HCT116 (cell line): ENCODE results near the gene MAPKAP1.

Source experiments
- EZH2 ChIP-seq: fragments of 200-600 bp; sonication (generic); IDR thresholded peaks from 2 replicates; pipeline ENCODE4 v1.6.1; 2017; ENCODE audit warnings: antibody characterized with exemption, mixed run types
- EZH2phosphoT487 ChIP-seq: fragments of 200-600 bp; IDR thresholded peaks from 2 replicates; pipeline ENCODE4 v1.6.1; 2018; ENCODE audit warnings: antibody characterized with exemption, borderline replicate concordance
- JUND ChIP-seq: IDR thresholded peaks from 2 replicates; pipeline ENCODE4 v1.6.1; 2012
- POLR2A ChIP-seq: IDR thresholded peaks from 2 replicates; pipeline ENCODE4 v1.7.0; 2011; ENCODE audit warnings: borderline replicate concordance; ENCODE audit not compliant: insufficient read depth, insufficient read length; ENCODE audit errors: extremely low read depth
- POLR2AphosphoS5 ChIP-seq: IDR thresholded peaks from 2 replicates; pipeline ENCODE4 v1.6.1; 2011; ENCODE audit warnings: mild to moderate bottlenecking, low read depth, low read length, moderate library complexity
- SIN3A ChIP-seq: IDR thresholded peaks from 2 replicates; pipeline ENCODE4 v1.6.1; 2012; ENCODE audit warnings: low read depth
- SP1 ChIP-seq: IDR thresholded peaks from 2 replicates; pipeline ENCODE4 v1.6.1; 2012; ENCODE audit warnings: low read depth
- SRF ChIP-seq: IDR thresholded peaks from 2 replicates; pipeline ENCODE4 v1.6.1; 2012; ENCODE audit warnings: low read depth
- ZNF274 ChIP-seq: fragments of 200-500 bp; sonication (Bioruptor generic); IDR thresholded peaks from 2 replicates; pipeline ENCODE4 v1.6.1; 2014; ENCODE audit warnings: mild to moderate bottlenecking, low read depth, low read length, inconsistent platforms
- TF ChIP-seq, protein P1 (sequence below), 3 experiments: fragments of 200-600 bp in 1 of 3; sonication (generic) in 1 of 3; IDR thresholded peaks in 2 of 3; conservative IDR thresholded peaks in 1 of 3; 2 replicates each; pipeline ENCODE4 v1.5.1; 2012 to 2017; ENCODE audit warnings: low read depth in 2 of 3, low read length in 2 of 3, antibody characterized with exemption in 1 of 3, borderline replicate concordance in 1 of 3, control low read depth in 1 of 3, mild to moderate bottlenecking in 1 of 3, mixed read lengths in 1 of 3, mixed run types in 1 of 3, moderate library complexity in 1 of 3; ENCODE audit not compliant: insufficient read depth in 1 of 3
- TF ChIP-seq, protein P2 (sequence below): IDR thresholded peaks from 2 replicates; pipeline ENCODE4 v1.6.1; 2012
- TF ChIP-seq, protein P3 (sequence below): IDR thresholded peaks from 2 replicates; pipeline ENCODE4 v1.6.1; 2011; ENCODE audit warnings: mild to moderate bottlenecking, low read length, moderate library complexity; ENCODE audit not compliant: insufficient replicate concordance; ENCODE audit errors: extremely low read depth
- TF ChIP-seq, protein P4 (sequence below): IDR thresholded peaks from 2 replicates; pipeline ENCODE4 v1.6.1; 2012

DNA sequence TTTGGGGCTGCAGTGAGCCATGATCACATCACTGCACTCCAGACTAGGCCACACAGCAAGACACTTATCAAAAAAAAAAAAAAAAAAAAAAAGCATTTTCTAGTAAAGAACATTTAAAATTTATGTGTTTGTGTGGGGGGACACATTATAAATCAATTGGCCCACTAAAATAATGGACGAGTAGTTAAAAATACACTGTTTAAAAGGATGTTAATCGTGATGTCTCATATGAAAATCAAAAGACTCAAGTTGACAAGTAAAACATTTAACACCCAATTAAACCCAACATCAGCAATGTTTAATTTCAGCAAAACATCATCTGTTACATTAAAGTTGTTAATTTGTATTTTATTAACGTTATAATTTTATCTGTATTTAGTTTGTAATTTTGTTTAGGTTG, 152.3 kb downstream of the MAPKAP1 start:
- TF ChIP-seq SP1 (no peak), EZH2 (no peak), EZH2phosphoT487 (no peak), SIN3A (no peak), SRF (no peak), ZNF274 (no peak), POLR2A (no peak), POLR2AphosphoS5 (no peak), JUND (no peak)
- TF ChIP-seq, protein P1, sequence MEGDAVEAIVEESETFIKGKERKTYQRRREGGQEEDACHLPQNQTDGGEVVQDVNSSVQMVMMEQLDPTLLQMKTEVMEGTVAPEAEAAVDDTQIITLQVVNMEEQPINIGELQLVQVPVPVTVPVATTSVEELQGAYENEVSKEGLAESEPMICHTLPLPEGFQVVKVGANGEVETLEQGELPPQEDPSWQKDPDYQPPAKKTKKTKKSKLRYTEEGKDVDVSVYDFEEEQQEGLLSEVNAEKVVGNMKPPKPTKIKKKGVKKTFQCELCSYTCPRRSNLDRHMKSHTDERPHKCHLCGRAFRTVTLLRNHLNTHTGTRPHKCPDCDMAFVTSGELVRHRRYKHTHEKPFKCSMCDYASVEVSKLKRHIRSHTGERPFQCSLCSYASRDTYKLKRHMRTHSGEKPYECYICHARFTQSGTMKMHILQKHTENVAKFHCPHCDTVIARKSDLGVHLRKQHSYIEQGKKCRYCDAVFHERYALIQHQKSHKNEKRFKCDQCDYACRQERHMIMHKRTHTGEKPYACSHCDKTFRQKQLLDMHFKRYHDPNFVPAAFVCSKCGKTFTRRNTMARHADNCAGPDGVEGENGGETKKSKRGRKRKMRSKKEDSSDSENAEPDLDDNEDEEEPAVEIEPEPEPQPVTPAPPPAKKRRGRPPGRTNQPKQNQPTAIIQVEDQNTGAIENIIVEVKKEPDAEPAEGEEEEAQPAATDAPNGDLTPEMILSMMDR (IDR thresholded peaks at IDR 0.05 in 2 of 3, conservative IDR thresholded peaks at IDR 0.05 in 1 of 3; ENCODE audit: borderline replicate concordance in 1 of 3, insufficient read depth in 1 of 3, low read depth in 2 of 3, low read length in 2 of 3), result no peak
- TF ChIP-seq, protein P2, sequence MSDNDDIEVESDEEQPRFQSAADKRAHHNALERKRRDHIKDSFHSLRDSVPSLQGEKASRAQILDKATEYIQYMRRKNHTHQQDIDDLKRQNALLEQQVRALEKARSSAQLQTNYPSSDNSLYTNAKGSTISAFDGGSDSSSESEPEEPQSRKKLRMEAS, result no peak
- TF ChIP-seq, protein P3, sequence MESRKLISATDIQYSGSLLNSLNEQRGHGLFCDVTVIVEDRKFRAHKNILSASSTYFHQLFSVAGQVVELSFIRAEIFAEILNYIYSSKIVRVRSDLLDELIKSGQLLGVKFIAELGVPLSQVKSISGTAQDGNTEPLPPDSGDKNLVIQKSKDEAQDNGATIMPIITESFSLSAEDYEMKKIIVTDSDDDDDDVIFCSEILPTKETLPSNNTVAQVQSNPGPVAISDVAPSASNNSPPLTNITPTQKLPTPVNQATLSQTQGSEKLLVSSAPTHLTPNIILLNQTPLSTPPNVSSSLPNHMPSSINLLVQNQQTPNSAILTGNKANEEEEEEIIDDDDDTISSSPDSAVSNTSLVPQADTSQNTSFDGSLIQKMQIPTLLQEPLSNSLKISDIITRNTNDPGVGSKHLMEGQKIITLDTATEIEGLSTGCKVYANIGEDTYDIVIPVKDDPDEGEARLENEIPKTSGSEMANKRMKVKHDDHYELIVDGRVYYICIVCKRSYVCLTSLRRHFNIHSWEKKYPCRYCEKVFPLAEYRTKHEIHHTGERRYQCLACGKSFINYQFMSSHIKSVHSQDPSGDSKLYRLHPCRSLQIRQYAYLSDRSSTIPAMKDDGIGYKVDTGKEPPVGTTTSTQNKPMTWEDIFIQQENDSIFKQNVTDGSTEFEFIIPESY, result no peak
- TF ChIP-seq, protein P4, sequence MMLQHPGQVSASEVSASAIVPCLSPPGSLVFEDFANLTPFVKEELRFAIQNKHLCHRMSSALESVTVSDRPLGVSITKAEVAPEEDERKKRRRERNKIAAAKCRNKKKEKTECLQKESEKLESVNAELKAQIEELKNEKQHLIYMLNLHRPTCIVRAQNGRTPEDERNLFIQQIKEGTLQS, result no peak
